Kasumi-1 (cell line): ENCODE data around the gene TMEM63A.
A peak's percentile ranks its signal among the peaks of the same experiment; 100 is the strongest.
"Not testable (repeated sequence)": the region's sequence is repeated elsewhere in the genome, so short reads cannot be mapped to it uniquely, and the experiment has no call there.

Experiments
- DNase-seq, 2 experiments: peaks; one replicate each; lab custom pipeline; 2025; lab: John Stamatoyannopoulos, UW

TMEM63A gene

DNA sequence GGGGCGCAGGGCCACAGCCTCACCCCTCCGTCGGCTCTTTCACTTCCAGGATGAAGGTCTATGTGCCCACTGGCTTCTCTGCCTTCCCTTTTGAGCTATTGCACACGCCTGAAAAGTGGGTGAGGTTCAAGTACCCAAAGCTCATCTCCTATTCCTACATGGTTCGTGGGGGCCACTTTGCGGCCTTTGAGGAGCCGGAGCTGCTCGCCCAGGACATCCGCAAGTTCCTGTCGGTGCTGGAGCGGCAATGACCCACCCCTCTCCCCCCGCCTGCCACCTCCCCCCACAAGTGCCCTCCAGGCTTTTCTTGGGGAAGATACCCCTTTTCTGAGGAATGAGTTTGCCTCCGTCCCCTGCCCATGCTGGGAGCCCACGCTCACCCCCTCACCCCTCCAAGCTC is 37.1 kb downstream of the TMEM63A start:
- DNase-seq: no peak

DNA sequence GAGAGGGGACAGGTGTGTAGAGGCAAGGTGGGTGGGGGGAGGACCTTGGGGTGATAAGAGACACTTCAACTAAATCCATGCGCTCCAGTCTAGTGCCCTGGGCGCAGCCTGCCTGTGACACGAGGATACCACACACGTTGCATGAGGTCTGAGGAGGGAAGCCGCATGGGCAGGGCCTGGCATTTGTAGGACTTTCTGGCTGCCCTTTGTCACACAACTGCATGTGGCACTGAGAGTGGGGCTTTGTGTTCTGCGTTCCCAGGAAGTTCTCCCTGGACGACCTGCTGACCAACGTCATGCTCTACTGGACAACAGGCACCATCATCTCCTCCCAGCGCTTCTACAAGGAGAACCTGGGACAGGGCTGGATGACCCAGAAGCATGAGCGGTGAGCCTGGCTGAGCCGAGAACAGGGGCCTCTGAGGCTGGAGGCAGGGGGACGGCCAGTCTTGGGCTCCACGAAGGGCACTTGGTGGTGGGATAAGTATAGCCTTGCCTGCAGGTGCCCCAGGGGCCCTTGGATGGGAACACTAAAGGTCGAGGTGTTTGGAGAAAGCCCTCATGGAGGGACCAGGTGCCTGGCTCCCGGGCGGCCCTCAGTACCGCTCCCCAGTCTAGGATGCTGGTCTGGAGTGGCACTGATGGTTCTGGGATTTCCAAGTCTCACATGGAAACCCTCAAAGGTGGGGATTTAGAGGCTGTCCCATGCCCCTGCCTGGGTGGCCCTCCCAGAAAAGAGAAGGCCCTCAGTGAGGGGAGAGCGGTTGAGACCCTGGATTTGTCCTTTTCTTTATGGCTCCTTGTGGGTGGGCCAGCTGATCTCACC is 37.7 kb downstream of the TMEM63A start:
- DNase-seq: no peak

DNA sequence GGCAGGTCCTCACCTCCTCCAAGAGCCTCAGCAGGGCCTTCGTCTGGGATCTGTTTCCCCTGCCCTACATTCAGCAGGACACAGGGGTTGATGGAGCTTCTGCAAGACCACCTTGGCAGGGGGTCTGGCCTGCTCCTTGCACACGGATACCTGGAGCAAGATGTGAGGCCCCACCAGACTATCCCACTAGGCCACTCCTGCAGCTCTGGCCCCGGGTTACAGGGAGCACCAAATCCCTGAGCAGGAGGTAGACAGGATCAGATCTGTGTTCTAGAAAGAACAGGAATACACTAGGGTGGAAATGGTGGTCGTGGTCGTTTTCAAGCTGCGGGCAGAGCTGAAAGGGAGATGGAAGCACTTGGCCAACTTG is 38.8 kb downstream of the TMEM63A start:
- DNase-seq: no peak

DNA sequence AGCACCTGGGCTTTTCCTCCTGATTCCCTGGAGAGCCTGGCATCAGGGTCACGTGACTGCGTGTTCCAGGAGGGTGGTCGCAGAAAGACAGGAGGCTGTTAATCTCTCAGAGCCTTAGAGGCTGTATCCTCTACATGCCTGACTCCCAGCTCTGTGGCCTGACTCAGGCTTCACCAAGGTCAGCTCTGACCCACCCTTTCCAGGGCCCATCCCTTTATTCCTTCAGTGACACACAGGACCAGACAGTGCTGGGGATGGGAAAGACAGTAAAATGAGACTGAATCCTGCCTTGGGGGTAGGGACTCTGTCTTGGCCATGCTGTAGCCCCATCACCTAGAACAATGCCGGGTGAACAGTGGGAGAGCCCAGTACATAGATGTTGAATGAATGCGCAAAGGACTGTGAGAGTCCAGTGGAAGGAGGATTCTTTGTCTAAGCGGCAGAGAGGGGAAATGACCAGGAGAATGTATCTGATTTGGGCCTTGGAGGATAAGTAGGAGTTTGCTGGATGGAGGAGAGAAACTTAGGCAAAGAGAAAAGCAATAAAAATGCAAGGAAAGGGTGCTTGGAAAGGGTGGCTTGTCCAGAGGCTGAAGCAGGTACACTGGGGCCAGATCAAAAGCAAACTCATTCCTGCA is 39.3 kb downstream of the TMEM63A start:
- DNase-seq: no peak

DNA sequence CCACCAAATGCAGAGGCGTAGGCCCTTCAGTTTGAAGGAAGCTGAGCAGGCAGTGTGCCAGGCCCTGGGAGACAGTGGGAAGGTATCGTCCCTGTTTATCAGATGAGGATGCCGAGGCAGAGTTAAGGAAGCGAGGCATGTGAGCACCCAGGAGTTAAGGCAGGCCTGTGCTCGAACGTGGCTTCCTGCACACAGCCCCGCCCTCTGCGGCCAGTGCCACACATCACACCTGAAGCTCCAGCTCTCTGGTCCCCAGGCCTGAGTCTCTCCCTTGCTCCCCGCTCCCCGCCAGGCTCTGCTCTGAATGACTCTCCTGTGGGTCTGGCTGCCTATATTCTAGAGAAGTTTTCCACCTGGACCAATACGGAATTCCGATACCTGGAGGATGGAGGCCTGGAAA is 40.1 kb downstream of the TMEM63A start:
- no peak for DNase-seq

DNA sequence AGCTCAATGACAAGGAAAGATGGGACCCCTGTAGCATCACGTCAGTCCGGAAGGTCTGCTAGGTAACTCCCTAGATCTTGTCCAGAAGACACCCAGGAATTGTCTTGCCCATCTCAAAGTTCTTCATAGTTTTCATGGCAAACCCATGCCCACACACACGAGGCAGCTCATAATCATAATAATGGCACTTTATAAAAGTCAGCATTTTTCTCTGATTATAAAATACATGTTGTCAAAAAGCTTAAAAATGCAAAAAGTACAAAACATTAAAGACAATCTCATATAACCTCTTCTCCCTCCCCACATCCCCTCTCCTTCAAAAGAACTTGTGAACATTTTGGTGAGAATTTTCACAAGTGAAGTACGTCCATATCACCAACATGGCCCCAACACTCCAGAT is 41.5 kb downstream of the TMEM63A start:
- DNase-seq: no peak

DNA sequence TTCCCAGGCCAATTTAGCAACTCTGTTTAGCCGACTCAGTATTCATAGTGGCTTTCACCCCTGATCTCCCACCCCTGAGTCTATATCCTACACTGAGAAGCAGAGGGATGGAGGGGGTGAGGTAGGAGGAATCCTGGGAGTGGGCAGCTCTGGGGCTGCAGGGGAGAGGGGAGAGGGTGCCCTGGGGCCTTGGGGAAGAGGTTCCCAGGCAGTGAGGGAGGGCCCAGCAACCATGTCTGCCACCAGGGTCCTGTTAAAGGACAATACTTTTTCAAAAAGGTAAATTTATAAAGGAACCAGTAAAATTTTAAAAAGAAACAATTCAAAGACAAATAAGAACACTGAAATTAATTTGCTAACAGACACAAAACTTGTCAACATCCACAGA is 42.0 kb downstream of the TMEM63A start:
- DNase-seq: no peak

DNA sequence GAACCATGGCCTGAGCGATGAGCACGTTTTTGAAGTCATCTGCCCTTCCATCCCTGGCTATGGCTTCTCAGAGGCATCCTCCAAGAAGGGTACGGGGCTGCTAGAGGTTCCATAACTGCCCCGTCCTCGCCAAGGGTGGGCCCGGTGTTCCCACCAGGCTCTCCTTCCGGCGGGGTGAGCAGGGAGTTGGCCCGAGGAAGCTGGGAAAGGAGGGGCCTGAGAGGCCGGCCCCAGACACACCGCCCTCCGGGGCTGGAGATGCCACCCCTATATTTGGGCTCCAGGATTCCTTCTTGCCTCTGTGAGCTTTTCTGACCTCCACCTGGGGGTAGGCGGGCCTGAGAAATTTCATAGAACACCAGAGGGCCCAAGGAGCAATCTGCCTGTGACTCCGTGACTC is 43.4 kb downstream of the TMEM63A start:
- no peak for DNase-seq

DNA sequence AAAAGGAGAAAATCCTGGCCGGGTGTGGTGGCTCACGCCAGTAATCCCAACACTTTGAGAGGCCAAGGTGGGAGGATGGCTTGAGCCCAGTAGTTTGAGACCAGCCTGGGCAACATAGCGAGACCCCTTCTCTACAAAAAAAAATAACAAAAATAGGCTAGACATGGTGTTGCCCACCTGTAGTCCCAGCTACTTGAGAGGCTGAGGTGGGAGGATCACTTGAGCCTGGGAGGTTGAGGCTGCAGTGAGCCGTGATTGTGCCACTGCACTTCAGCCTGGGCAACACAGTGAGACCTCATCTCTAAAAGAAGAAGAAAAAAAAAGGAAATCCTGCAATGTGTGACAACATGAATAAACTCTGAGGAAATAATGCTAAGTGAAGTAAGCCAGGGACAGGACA is 45.9 kb downstream of the TMEM63A start:
- DNase-seq: not testable (repeated sequence)

DNA sequence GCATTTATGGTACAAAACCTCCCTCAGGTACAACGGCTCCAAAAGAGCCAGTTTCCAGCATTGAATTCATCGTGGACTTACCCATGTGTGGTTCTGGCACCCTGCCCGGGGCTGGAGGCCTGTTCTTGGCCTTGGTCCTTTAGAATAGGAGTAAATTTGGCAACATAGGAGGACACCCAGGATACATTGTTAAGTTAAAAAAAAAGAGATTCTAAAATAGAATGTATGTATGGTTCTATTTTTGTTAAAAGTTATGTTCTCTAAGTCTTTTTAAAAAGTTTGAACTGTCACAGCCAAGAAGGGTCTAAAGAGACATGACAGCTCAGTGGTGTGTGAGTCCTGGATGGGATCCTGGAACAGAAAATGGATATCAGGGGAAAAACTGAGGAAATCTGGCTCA is 46.3 kb downstream of the TMEM63A start:
- DNase-seq: no peak

DNA sequence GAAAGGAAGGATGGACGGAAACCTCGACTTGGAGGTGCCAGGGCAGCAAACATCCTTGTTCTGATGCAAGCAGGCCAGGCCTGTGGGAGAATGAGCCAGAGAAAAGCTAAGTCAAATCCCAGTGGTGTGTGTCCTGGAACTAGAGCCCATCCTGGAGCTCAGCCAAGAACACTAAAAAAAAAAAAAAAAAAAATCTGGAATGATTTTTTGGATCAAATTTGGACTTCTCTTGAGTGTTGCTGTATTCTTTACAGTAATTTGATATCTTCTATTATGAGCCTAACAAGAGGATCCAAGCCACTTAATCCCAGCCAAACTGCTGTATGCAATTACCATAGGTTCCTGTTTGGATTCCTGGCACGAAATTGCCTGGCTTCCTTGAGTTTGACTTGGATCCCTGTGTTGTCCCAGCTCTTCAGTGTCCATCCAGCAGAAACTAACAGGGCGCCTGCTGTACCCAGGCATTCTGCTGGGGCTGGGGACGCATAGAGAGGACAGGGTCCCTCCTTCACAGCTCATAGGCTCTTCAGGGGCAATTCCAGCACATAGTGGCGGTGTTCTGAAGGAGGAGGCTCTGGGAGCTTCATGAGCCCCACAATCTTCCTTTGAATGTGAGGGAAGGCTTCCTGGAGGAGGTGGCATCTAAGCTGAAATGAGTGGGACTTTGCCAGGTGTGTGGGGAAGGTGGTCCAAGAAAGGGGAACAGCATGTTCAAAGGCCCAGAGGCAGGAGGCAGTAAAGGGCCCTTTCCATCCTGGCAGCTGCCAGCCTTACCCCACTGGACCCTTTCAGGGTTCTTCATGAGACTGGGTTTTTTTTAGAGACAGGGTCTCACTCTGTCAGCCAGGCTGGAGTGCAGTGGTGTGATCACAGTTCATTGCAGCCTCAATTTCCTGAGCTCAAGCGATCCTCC is 47.5 kb downstream of the TMEM63A start:
- DNase-seq: no peak

DNA sequence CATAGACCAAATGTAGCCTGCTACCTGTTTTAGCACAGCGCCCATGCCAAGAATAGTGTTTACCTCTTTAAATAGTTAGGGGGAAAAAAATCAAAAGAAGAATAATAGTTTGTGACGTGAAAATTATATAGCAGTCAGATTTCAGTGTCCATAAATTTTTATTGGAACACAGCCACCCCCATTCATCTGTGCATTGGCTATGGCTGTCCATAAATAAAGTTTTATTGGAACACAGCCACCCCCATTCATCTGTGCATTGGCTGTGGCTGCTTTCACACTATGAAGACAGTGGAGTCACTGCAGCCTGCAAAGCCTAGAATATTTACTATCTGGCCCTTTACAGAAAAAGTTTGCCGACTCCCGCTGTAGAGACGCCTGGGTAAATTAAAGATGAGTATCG is 51.3 kb downstream of the TMEM63A start:
- DNase-seq: no peak

DNA sequence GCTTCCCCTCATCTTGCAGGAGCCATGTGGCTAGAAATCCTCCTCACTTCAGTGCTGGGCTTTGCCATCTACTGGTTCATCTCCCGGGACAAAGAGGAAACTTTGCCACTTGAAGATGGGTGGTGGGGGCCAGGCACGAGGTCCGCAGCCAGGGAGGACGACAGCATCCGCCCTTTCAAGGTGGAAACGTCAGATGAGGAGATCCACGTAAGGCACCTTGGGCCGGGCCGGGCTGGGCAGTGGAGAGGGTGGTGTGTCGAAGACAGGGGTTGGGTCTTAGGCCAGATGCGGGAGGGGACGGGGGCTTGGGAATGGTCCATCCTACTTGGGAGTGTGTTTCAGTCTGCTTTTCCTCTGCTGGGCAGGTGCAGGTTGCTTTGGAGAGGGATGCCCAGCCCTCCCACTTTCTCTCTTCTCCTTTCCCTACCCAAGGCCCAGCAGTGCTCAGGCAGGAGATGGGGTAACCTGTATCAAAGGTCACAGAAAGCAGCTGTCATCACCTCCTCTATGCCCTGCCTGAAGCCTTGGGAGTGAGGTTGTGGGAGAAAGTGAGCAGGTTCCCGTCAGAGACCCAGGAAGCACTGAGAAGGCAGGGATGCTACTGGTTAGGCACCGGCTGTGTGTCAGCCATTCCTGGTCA is 53.4 kb downstream of the TMEM63A start:
- DNase-seq: no peak

DNA sequence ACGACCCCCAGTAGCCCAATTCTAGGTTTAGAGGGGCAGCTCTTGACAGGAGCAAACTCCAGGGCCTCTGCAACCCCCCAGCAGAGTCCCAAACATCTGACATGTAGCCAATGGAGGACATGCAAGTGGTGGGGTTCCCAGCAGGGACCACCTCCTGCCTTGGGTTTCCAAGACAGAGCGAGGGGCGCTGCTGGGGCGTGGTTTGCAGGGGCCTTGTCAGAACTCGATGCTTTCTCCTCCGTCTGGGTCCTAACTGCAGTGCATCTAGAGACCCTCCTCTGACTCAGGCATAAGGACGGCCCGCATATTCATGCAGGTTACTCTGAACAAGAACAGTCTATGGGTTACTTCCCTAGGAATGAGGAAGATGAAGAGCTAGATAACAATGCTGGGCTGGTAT is 55.1 kb downstream of the TMEM63A start:
- DNase-seq: no peak

DNA sequence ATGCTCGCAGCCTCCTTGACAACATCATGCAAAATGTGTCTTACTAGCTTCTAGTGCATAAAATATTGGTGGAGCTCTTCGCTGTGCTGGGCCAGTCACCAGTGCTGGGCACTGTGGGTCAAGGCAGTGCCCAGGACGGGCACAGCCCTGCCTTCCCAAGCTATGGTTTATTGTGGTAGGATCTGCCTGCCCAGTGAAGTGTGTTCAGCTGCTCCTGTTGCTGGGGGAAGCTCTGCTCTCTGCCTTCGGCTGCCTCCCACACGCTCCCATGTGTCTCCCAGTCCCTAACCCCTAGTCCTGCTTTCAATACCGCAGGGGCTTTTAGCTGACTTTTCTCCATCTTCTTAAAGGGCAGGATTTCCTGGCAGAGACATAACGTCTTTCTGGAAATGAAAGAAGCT is 56.6 kb downstream of the TMEM63A start:
- peak; percentile 18 to 39 for DNase-seq

DNA sequence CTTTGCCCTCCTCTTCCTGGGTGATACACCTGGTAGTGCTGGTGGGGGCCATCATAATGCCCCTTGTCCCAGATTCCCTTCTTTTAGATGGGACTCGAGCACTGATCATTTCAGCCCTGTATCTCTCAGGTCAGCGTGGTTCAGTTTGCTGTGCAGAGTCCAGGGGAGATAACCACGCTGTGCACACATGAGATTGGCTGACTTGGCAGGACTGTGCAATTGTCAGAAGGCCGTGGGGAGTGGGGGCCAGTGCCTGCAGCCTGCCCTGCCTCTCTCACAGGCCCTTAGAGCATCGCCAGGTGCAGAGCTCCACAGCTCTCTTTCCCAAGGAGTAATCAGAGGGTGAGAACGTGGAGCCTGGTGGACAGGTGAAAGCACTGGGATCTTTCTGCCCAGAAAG is 57.1 kb downstream of the TMEM63A start:
- no peak for DNase-seq

DNA sequence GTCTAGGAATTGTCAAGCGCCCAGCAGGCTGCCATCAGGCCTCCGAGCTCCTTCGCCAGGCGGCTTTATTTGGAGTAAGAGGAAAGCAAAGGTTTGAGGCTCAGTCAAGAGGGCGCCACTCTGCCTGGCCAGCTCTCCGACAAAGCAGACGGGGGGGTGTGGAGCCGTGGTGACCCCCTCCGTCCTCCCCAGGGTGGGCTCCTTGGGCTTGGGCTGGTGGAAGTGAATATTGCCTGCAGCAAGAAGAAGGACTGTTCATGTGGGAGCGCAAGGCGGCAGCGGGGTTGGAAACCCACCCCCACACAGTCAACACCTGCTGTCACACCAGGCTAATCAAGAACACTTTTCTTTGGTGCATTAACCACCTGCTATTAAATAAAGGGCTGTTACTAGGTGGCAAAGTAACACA is 57.6 kb downstream of the TMEM63A start:
- DNase-seq: no peak

DNA sequence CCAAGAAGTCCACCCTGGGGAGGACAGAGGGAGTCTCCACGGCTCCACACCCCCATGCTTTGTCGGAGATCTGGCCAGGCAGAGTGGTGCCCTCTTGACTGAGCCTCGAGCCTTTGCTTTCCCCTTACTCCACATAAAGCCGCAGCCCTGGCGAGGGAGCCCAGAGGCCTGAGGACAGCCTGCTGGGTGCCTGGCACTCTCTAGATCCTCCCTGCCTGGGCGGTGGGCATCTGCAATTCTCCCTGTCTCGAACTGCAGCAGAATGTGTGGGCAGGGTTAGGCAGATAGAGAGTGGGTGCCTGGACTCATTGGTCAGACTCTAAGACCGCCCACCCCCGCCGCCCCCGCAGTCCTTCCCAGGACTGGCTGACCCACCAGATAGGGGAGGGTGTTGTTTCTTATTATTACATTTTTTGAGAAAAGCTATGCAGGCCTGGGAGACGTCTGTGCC is 58.3 kb downstream of the TMEM63A start:
- DNase-seq: no peak

DNA sequence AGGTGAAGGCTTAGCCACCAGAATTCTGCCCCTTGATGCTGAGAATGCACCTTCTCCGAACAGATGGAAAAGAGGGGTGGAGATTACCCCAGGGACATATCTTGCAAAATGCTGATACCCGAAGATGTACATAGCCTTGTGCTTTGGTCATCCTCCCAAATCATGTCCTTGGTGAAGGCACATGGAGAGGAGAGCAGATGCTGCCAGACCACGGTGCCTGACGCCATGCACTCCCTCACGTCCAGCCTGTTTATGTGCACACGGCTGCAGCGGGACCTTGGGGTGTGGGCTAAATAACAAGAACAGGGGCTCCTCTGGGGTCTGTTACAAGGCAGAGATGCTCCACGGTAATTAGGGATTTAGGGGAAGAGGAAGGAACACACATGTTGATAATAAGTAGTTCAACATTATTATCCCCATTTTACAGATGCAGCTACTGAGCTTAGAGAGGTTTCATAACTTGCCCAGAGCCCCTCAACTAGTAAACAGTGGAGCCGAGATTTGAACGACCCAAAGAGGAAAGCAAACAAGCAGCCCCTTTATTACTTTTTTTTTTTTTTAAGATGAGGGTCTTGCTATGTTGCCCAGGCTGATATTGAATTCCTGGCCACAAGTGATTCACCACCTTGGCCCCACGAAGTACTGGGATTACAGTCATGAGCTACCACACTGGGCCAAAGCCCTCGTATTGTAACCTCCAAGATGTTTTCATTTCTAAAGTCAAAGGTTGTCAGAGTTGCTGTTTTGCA is 59.4 kb downstream of the TMEM63A start:
- DNase-seq: no peak

DNA sequence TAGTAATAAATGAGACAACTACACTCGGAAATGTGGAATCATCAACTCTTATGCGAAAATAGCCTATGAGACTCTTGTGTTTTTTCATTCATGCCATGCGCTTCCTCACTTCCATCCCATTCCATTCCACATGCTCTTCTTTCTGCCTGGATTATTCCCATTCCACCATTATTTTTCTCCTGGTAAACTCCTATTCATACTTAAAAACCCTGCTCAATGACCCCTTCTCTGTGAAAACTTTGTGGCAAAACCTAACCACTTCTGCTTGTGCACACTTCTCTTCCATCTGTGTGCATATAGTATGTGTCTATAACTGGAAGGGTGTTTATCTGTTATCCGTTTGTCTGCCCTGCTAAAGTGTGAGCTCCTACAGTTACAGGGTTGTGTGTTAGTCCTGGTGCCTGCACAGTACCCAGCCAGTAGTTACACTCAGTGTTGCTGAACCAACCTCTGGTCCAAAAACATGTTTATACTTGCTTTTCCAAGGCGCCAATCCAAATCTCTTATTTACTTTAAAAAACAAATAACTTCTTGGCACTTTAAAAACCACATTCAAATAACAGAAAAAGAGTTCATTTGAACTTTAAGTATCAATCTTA is 61.6 kb downstream of the TMEM63A start:
- DNase-seq: no peak
